Measurements from ENCODE around the gene SNX13. TPM values are rescaled to one million over a fixed set of nuclear protein-coding genes. Genes with fewer than 3 reads are reported as not detected.

Gene SNX13
- total and polyA plus RNA-seq, 9 of the 15 experiments (the other 6 are each of a cell fraction or from before 2014, with no cell fraction given), result 5.6 to 33.2 (median 25.4) TPM

- ChIA-PET CTCF (ENCODE audit: low intra/inter-chr PET ratio) (no interaction called here), POLR2A (interaction anchor here (0.6 kb wide), 1 partner anchor 26 kb away, joined by 3 read pairs; no protein-coding TSS in a partner anchor)
- TF ChIP-seq NONO (IDR thresholded peaks at IDR 0.05; ENCODE audit: low read depth in 2 of 2, low read length in 1 of 2), result no peak
- no peak for TF ChIP-seq CEBPG (CRISPR knock-in tag; IDR thresholded peaks at IDR 0.05)
- TF ChIP-seq CEBPG (tag; conservative IDR thresholded peaks at IDR 0.05 in 1 of 2, IDR thresholded peaks at IDR 0.05 in 1 of 2), result 0 out of 4 replicates have a peak, but pooled peaks of 1 of the 2 experiments have one; percentile 22
- in situ Hi-C loops (cut with MboI), result no loop called here
- no peak overlapping the region for H3K27ac ChIP-seq (ENCODE audit: extremely low read depth, low read depth, low read length)
- 3% methylated on average over 5 of the region's 5 CpGs for WGBS (ENCODE audit: insufficient coverage, low coverage, missing lambda C conversion rate)
- ATAC-seq (no peak), FAIRE-seq (no peak), DNase-seq (ENCODE audit: extremely low read depth in 1 of 4, low spot score in 3 of 4) (no peak)
- no peaks in the 10 kb centered on the region; a peak in 1 of 5 replicates for H3K27me3 ChIP-seq (ENCODE audit: control insufficient read depth in 2 of 2, insufficient read depth in 2 of 2, low read length in 2 of 2)
- H3K9me1 ChIP-seq (ENCODE audit: control insufficient read depth, insufficient read depth, low read length), result no peaks in the 10 kb centered on the region
- no peaks in the 10 kb centered on the region for H3K79me2 ChIP-seq (ENCODE audit: control insufficient read depth, insufficient read depth, low read length)
- no peaks in the 10 kb centered on the region for H3K4me1 ChIP-seq (replicated peaks in 1 of 2; ENCODE audit: control insufficient read depth in 2 of 2, insufficient read depth in 2 of 2, low read length in 2 of 2)
- no peaks in the 10 kb centered on the region for H3K9me3 ChIP-seq (replicated peaks; ENCODE audit: control insufficient read depth, insufficient read depth, low read depth, low read length)
- H3K4me2 ChIP-seq (ENCODE audit: insufficient read depth, low read length), result no peak overlapping the region
- no peaks in the 10 kb centered on the region for H3K36me3 ChIP-seq (ENCODE audit: control insufficient read depth, insufficient read depth, low read length)
- no peak overlapping the region for H3K4me3 ChIP-seq
- no peak overlapping the region for H3K9ac ChIP-seq (ENCODE audit: insufficient read depth in 1 of 2, low read depth in 2 of 2, low read length in 2 of 2)
- no TSS peak for BruUV-seq (replicated peaks)
- no peaks in the 10 kb centered on the region for H4K20me1 ChIP-seq (replicated peaks; ENCODE audit: control insufficient read depth, insufficient read depth, low read length)
- peak overlapping the region; percentile 27 for H2AFZ ChIP-seq (ENCODE audit: low read depth, low read length)
- intact Hi-C loops (cut with micrococcal nuclease), result no loop called here
Observed at GRCh38 chr7:17968791-17969715, 28.8 kb upstream of the SNX13 start.

GRCh38 chr7:17966706-17967105 lies 26.4 kb upstream of the SNX13 start:
- WGBS (ENCODE audit: insufficient coverage, low coverage, missing lambda C conversion rate), result 4% methylated on average over 3 of the region's 3 CpGs
- no peak for TF ChIP-seq HCFC1 (IDR thresholded peaks at IDR 0.05; ENCODE audit: low read depth, low read length)
- no peak for TF ChIP-seq TOE1 (IDR thresholded peaks at IDR 0.05; ENCODE audit: borderline replicate concordance)
- no peak for TF ChIP-seq TOE1 (CRISPR knock-in tag; IDR thresholded peaks at IDR 0.05; ENCODE audit: borderline replicate concordance, low read depth)
- TF ChIP-seq RBFOX2 (IDR thresholded peaks at IDR 0.05; ENCODE audit: low read depth, low read length), result no peak
- TF ChIP-seq CBFA2T3 (IDR thresholded peaks at IDR 0.05), result no peak
- no peak for TF ChIP-seq ZNF24 (IDR thresholded peaks at IDR 0.05)
- TF ChIP-seq ZNF124 (CRISPR knock-in tag; IDR thresholded peaks at IDR 0.05), result no peak
- TF ChIP-seq PREB (CRISPR knock-in tag; IDR thresholded peaks at IDR 0.05), result no peak
- no peak for TF ChIP-seq KDM4B (IDR thresholded peaks at IDR 0.05; ENCODE audit: borderline replicate concordance in 2 of 2, low read depth in 1 of 2)
- no peak for TF ChIP-seq DACH1 (IDR thresholded peaks at IDR 0.05; ENCODE audit: partially characterized antibody)
- no peak for TF ChIP-seq BDP1 (IDR thresholded peaks at IDR 0.05; ENCODE audit: insufficient read depth, insufficient read length)
- no peak for TF ChIP-seq PYGO2 (tag; IDR thresholded peaks at IDR 0.05)
- no peak for TF ChIP-seq SIN3B (IDR thresholded peaks at IDR 0.05; ENCODE audit: low read depth)

More at GRCh38 chr7:17966706-17967105, 26.4 kb upstream of the SNX13 start:
- Histone ChIP-seq H3K36me3 (ENCODE audit: control insufficient read depth, insufficient read depth, low read length) (no peaks in the 10 kb centered on the region), H3K4me2 (ENCODE audit: insufficient read depth, low read length) (no peak overlapping the region), H3K9me3 (replicated peaks; ENCODE audit: control insufficient read depth, insufficient read depth, low read depth, low read length) (no peaks in the 10 kb centered on the region), H3K4me3 (no peak overlapping the region), H3K27me3 (ENCODE audit: control insufficient read depth in 2 of 2, insufficient read depth in 2 of 2, low read length in 2 of 2) (peaks cover 7 to 10% of the 10 kb centered on the region in 2 experiments; a peak in 4 of 5 replicates), H3K4me1 (replicated peaks in 1 of 2; ENCODE audit: control insufficient read depth in 2 of 2, insufficient read depth in 2 of 2, low read length in 2 of 2) (no peaks in the 10 kb centered on the region), H2AFZ (ENCODE audit: low read depth, low read length) (no peak overlapping the region), H4K20me1 (replicated peaks; ENCODE audit: control insufficient read depth, insufficient read depth, low read length) (no peaks in the 10 kb centered on the region), H3K79me2 (ENCODE audit: control insufficient read depth, insufficient read depth, low read length) (no peaks in the 10 kb centered on the region), H3K9ac (ENCODE audit: insufficient read depth in 1 of 2, low read depth in 2 of 2, low read length in 2 of 2) (no peak overlapping the region), H3K27ac (ENCODE audit: extremely low read depth, low read depth, low read length) (no peak overlapping the region), H3K9me1 (ENCODE audit: control insufficient read depth, insufficient read depth, low read length) (no peaks in the 10 kb centered on the region)
- DNase-seq (ENCODE audit: extremely low read depth in 1 of 4, low spot score in 3 of 4) (no peak), FAIRE-seq (no peak), ATAC-seq (no peak)
- intact Hi-C loops (cut with micrococcal nuclease) (no loop called here), in situ Hi-C loops (cut with MboI) (no loop called here)
- POLR2A ChIA-PET, result no interaction called here
- BruUV-seq (replicated peaks), result no TSS peak
- CTCF ChIA-PET (ENCODE audit: low intra/inter-chr PET ratio), result no interaction called here

All from K562 (cell line).